Measurements from ENCODE around the gene MRTFA.

GRCh38 chr22:40432625-40433024, 203.9 kb downstream of the MRTFA start:
- TF ChIP-seq POLR2A (IDR thresholded peaks at IDR 0.05), result no peak
- TF ChIP-seq CTCF (IDR thresholded peaks at IDR 0.05), result no peak

All from uterus (tissue), 2 donors.